Loucy (cell line): Measurements from ENCODE around the gene GRID1.

ENCODE experiments used
- H2AFZ ChIP-seq: fragments of 200-600 bp; sonication (generic); 2 replicates; pipeline ENCODE4 v1.6.0; 2016; ENCODE audit warnings: antibody characterized with exemption, mild to moderate bottlenecking, low read length, moderate library complexity
- H3F3A ChIP-seq: fragments of 200-600 bp; 2 replicates; pipeline ENCODE4 v1.6.0; 2016; ENCODE audit warnings: antibody characterized with exemption, low read depth, mild to moderate bottlenecking
- H3K27me3 ChIP-seq: fragments of 200-600 bp; sonication (generic); 2 replicates; pipeline ENCODE4 v1.6.1; 2014; ENCODE audit warnings: low read length, mild to moderate bottlenecking; ENCODE audit not compliant: insufficient read depth, poor library complexity, severe bottlenecking
- H3K36me3 ChIP-seq: fragments of 200-600 bp; sonication (generic); 2 replicates; pipeline ENCODE4 v1.6.1; 2016; ENCODE audit warnings: low read length; ENCODE audit not compliant: insufficient read depth
- H3K4me1 ChIP-seq: fragments of 200-600 bp; sonication (generic); 2 replicates; pipeline ENCODE4 v1.5.1; 2014; ENCODE audit warnings: low read length, mild to moderate bottlenecking; ENCODE audit not compliant: insufficient read depth, poor library complexity, severe bottlenecking
- H3K4me2 ChIP-seq: fragments of 200-600 bp; sonication (generic); 2 replicates; pipeline ENCODE4 v1.6.0; 2014; ENCODE audit warnings: antibody characterized with exemption, low read length, low read depth, mild to moderate bottlenecking; ENCODE audit not compliant: poor library complexity, severe bottlenecking
- H3K4me3 ChIP-seq: fragments of 200-600 bp; sonication (generic); 2 replicates; pipeline ENCODE4 v1.5.1; 2014; ENCODE audit warnings: low read length, mild to moderate bottlenecking, mixed read lengths; ENCODE audit not compliant: poor library complexity, severe bottlenecking
- H3K79me2 ChIP-seq: fragments of 200-600 bp; sonication (generic); 2 replicates; pipeline ENCODE4 v1.6.1; 2014; ENCODE audit warnings: low read length; ENCODE audit not compliant: insufficient read depth
- H3K9ac ChIP-seq: fragments of 200-600 bp; sonication (generic); 2 replicates; pipeline ENCODE4 v1.6.0; 2014; ENCODE audit warnings: mild to moderate bottlenecking, low read depth, low read length, moderate library complexity; ENCODE audit not compliant: poor library complexity, severe bottlenecking
- H3K9me2 ChIP-seq: fragments of 200-600 bp; sonication (generic); replicated peaks from 2 replicates; pipeline ENCODE4 v1.6.1; 2016; ENCODE audit warnings: low read depth, low read length, mixed read lengths
- H3K9me3 ChIP-seq: fragments of 200-600 bp; sonication (generic); 2 replicates; pipeline ENCODE4 v1.6.1; 2014; ENCODE audit warnings: mild to moderate bottlenecking, antibody characterized with exemption, low read length, low read depth; ENCODE audit not compliant: insufficient read depth
- H4K20me1 ChIP-seq: fragments of 200-600 bp; sonication (generic); 2 replicates; pipeline ENCODE4 v1.6.0; 2014; ENCODE audit warnings: antibody characterized with exemption, low read length, mild to moderate bottlenecking; ENCODE audit not compliant: insufficient read depth, poor library complexity, severe bottlenecking
- CTCF ChIP-seq: fragments of 200-600 bp; sonication (generic); conservative IDR thresholded peaks from 2 replicates; pipeline ENCODE4 v1.5.1; 2014; ENCODE audit warnings: mild to moderate bottlenecking, antibody characterized with exemption, low read length
- EZH2phosphoT487 ChIP-seq: fragments of 200-600 bp; IDR thresholded peaks from 2 replicates; pipeline ENCODE4 v1.6.1; 2018; ENCODE audit warnings: antibody characterized with exemption, mild to moderate bottlenecking, moderate library complexity, borderline replicate concordance

Gene GRID1

DNA sequence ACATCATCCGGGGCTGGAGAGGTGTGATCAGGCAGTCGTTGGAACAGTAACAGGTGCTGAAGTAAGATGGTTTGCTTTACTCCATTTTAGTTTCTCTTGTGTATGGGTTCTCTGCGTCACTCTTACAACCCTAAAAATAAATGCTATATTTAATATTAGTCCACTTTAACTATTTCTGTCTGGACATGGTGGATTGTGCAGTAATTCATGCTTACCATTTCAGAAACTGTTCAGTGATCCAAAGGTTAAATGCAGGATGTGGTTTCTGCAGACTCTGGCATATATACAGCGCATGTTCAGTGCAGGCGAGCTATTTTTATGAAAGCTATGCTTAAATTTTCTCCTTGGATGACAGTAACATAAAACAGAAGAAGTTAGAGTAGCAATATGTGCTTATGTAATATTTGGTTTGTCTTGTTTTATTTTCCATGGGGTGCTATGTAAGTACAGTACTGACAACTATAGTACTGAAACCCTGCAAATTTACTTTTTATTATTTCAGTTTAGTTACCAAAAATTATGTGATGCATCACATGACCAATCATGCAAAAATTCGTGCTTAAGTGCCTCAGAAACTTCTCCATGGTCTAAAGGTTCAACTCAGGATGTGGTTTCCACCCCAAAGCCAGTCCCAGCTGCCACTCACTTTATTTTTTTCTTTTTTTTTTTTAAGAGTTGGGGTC is 46.6 kb upstream of the GRID1 start:
- peak overlapping the region; percentile 77 for H3K4me2 ChIP-seq
- H3F3A ChIP-seq = peaks cover 13% of the 10 kb centered on the region
- H3K9me2 ChIP-seq = no peaks in the 10 kb centered on the region
- no peaks in the 10 kb centered on the region for H3K79me2 ChIP-seq
- no peaks in the 10 kb centered on the region for H3K36me3 ChIP-seq
- peak overlapping the region; percentile 62 for H3K9ac ChIP-seq
- H3K27me3 ChIP-seq = no peaks in the 10 kb centered on the region
- no peaks in the 10 kb centered on the region for H3K9me3 ChIP-seq
- peak overlapping the region; percentile 70 for H3K4me3 ChIP-seq
- H2AFZ ChIP-seq = peak overlapping the region; percentile 41; the same call in 1 of the 2 replicates
- H3K4me1 ChIP-seq = peaks cover 45% of the 10 kb centered on the region
- no peak for TF ChIP-seq CTCF
- no peak for TF ChIP-seq EZH2phosphoT487
- no peaks in the 10 kb centered on the region for H4K20me1 ChIP-seq

DNA sequence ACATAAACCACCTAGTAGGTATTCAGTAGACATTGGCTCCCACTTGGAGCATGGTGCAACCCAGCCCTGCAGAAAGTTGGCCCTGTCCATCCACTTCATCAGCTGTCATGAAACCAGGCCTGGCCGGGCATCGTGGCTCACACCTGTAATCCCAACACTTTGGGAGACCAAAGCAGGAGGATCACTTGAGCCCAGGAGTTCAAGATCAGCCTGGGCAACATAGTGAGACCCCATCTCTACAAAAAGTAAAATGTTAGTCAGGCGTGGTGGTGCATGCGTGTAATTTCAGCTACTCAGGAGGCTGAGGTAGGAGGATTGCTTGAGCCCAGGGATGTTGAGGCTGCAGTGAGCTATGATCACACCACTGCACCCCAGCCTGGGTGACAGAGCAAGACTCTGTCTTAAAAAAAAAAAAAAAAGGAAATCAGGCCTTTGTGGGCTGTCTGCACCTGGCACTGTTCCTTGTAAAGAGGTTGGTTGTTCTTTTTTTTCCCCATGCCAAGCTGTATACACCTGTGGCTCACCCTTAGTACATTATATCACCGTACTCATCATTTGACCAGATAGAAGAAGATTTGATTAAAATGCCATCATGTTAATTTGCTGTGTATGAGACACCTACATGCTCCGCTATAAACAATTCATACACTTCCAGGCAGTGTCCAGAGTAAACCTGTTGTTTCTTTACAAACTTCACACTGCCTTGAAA is 45.4 kb upstream of the GRID1 start:
- no peaks in the 10 kb centered on the region for H4K20me1 ChIP-seq
- H3F3A ChIP-seq = peaks cover 13% of the 10 kb centered on the region
- H3K9ac ChIP-seq = peak overlapping the region; percentile 62
- peaks cover 39% of the 10 kb centered on the region for H3K4me1 ChIP-seq
- H3K36me3 ChIP-seq = no peaks in the 10 kb centered on the region
- H3K4me2 ChIP-seq = peak overlapping the region; percentile 77
- no peaks in the 10 kb centered on the region for H3K9me3 ChIP-seq
- peak overlapping the region; percentile 70 for H3K4me3 ChIP-seq
- H2AFZ ChIP-seq = no peak overlapping the region
- no peaks in the 10 kb centered on the region for H3K9me2 ChIP-seq
- no peaks in the 10 kb centered on the region for H3K79me2 ChIP-seq
- TF ChIP-seq EZH2phosphoT487 (no peak), CTCF (no peak)
- no peaks in the 10 kb centered on the region for H3K27me3 ChIP-seq

DNA sequence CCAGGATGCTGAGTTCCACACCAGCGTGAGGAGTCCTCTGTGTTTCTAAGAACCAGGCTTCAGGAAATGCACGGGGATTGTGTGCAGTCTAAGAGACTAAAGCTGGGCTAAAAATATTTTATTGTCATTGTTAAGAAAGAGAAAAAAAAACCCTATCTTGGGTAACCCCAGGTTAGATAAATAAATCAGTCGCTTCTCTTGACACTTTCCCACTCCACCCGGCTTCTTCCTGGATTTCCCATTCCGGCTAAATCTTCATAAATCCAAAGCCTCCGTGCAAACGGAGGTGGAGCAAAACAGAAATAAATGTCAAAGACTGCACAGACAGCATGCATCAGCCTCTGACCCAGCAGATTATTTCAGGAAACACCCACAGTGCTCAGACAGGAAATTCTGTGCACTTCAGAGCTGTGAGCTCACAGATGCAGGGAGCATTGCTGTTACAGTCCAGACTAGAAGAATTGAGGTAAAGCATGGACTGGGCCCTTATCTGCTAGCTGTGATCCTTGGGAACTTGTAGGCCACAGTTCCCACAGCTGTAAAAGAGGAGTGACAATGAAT is 44.8 kb upstream of the GRID1 start:
- peak overlapping the region; percentile 62 for H3K9ac ChIP-seq
- H3K27me3 ChIP-seq = no peaks in the 10 kb centered on the region
- H3K4me1 ChIP-seq = peaks cover 39% of the 10 kb centered on the region
- H3K9me3 ChIP-seq = no peaks in the 10 kb centered on the region
- TF ChIP-seq EZH2phosphoT487 = no peak
- no peak for TF ChIP-seq CTCF
- peak overlapping the region; percentile 77 for H3K4me2 ChIP-seq
- H3K4me3 ChIP-seq = peak overlapping the region; percentile 70
- no peaks in the 10 kb centered on the region for H4K20me1 ChIP-seq
- H3K79me2 ChIP-seq = no peaks in the 10 kb centered on the region
- H3K9me2 ChIP-seq = no peaks in the 10 kb centered on the region
- peak overlapping the region; percentile 68 for H2AFZ ChIP-seq
- no peaks in the 10 kb centered on the region for H3K36me3 ChIP-seq
- H3F3A ChIP-seq = peaks cover 13% of the 10 kb centered on the region
